ENCODE data around the gene ZNF217. TPM values are rescaled to one million over a fixed set of nuclear protein-coding genes. Genes with fewer than 3 reads are reported as not detected.

Gene ZNF217
- total RNA-seq, 1 experiment from 2014 or later: 45.6 TPM

GRCh38 chr20:53569606-53570307 is 23.9 kb downstream of the ZNF217 start:
- BruUV-seq (replicated peaks): no TSS peak
- H3K4me1 ChIP-seq (ENCODE audit: insufficient read depth, low read length): no peaks in the 10 kb centered on the region

GRCh38 chr20:53569005-53569404 is 24.6 kb downstream of the ZNF217 start:
- Histone ChIP-seq H3K27ac (ENCODE audit: low read length) (no peak overlapping the region), H2AFZ (ENCODE audit: low read length) (no peak overlapping the region), H3K4me1 (ENCODE audit: insufficient read depth, low read length) (no peaks in the 10 kb centered on the region), H3K9me2 (replicated peaks; ENCODE audit: low read length) (no peaks in the 10 kb centered on the region), H4K20me1 (ENCODE audit: low read length) (peaks cover 48% of the 10 kb centered on the region), H3K4me2 (ENCODE audit: low read length) (no peak overlapping the region), H3K4me3 (ENCODE audit: low read length) (no peak overlapping the region), H3K9ac (ENCODE audit: low read length) (no peak overlapping the region), H3F3A (ENCODE audit: low read length, unreplicated experiment) (no peaks in the 10 kb centered on the region), H3K36me3 (ENCODE audit: low read depth, low read length) (peaks cover 74% of the 10 kb centered on the region), H3K9me3 (ENCODE audit: low read length) (no peaks in the 10 kb centered on the region), H3K79me2 (ENCODE audit: low read length) (peaks cover 68% of the 10 kb centered on the region), H3K27me3 (ENCODE audit: low read length) (no peaks in the 10 kb centered on the region)
- no TSS peak for BruUV-seq (replicated peaks)
- CTCF ChIA-PET: no interaction called here
- intact Hi-C loops (cut with micrococcal nuclease): no loop called here
- TF ChIP-seq CTCF (conservative IDR thresholded peaks at IDR 0.05; ENCODE audit: low read depth, low read length) (no peak), EZH2 (IDR thresholded peaks at IDR 0.05; ENCODE audit: low read length, unreplicated experiment) (no peak), EZH2phosphoT487 (IDR thresholded peaks at IDR 0.05; ENCODE audit: borderline replicate concordance, low read length) (no peak)
- no peak for DNase-seq
- POLR2A ChIA-PET (ENCODE audit: unreplicated experiment): no interaction called here
- ATAC-seq: no peak

More at GRCh38 chr20:53569606-53570307, 23.9 kb downstream of the ZNF217 start:
- ChIA-PET CTCF (no interaction called here), POLR2A (ENCODE audit: unreplicated experiment) (no interaction called here)
- Histone ChIP-seq H4K20me1 (ENCODE audit: low read length) (peaks cover 53% of the 10 kb centered on the region), H3K36me3 (ENCODE audit: low read depth, low read length) (peaks cover 82% of the 10 kb centered on the region), H3K27ac (ENCODE audit: low read length) (no peak overlapping the region), H2AFZ (ENCODE audit: low read length) (no peak overlapping the region), H3F3A (ENCODE audit: low read length, unreplicated experiment) (no peaks in the 10 kb centered on the region), H3K4me3 (ENCODE audit: low read length) (no peak overlapping the region), H3K4me2 (ENCODE audit: low read length) (no peak overlapping the region), H3K27me3 (ENCODE audit: low read length) (no peaks in the 10 kb centered on the region), H3K79me2 (ENCODE audit: low read length) (peaks cover 75% of the 10 kb centered on the region), H3K9ac (ENCODE audit: low read length) (no peak overlapping the region), H3K9me3 (ENCODE audit: low read length) (no peaks in the 10 kb centered on the region), H3K9me2 (replicated peaks; ENCODE audit: low read length) (no peaks in the 10 kb centered on the region)
- DNase-seq: no peak
- ATAC-seq: no peak
- TF ChIP-seq CTCF (conservative IDR thresholded peaks at IDR 0.05; ENCODE audit: low read depth, low read length): no peak
- TF ChIP-seq EZH2phosphoT487 (IDR thresholded peaks at IDR 0.05; ENCODE audit: borderline replicate concordance, low read length): no peak
- TF ChIP-seq EZH2 (IDR thresholded peaks at IDR 0.05; ENCODE audit: low read length, unreplicated experiment): no peak
- intact Hi-C loops (cut with micrococcal nuclease): loop anchor here (10.0 kb wide), 1 partner anchor 635 kb away; the partner anchor contains the start of gene PFDN4

DNA sequence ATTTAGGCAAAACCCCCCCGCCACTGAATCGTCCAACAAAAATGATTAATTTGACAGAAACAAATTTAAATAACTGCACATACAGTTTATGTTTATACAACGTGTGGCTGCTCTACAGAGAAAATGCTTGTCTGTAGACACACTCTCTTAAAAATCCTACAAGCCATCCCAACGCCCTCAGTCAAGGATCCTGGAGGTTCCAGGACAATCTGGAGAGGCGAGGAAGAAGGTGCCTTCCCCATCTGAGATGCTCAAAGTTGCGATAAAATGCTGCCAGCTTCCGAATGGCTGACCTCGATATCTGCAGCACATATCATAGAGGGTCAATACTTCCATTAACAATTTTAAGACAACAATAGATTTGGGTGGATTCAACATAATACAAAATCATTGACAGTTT is 25.3 kb downstream of the ZNF217 start:
- no peak for TF ChIP-seq EZH2 (IDR thresholded peaks at IDR 0.05; ENCODE audit: low read length, unreplicated experiment)
- no peak for TF ChIP-seq CTCF (conservative IDR thresholded peaks at IDR 0.05; ENCODE audit: low read depth, low read length)
- TF ChIP-seq EZH2phosphoT487 (IDR thresholded peaks at IDR 0.05; ENCODE audit: borderline replicate concordance, low read length): no peak
- no peaks in the 10 kb centered on the region for H3F3A ChIP-seq (ENCODE audit: low read length, unreplicated experiment)
- no peaks in the 10 kb centered on the region for H3K9me3 ChIP-seq (ENCODE audit: low read length)
- DNase-seq (no peak), ATAC-seq (no peak)
- no peaks in the 10 kb centered on the region for H3K4me1 ChIP-seq (ENCODE audit: insufficient read depth, low read length)
- peaks cover 42% of the 10 kb centered on the region for H4K20me1 ChIP-seq (ENCODE audit: low read length)
- H3K27ac ChIP-seq (ENCODE audit: low read length): no peak overlapping the region
- CTCF ChIA-PET: no interaction called here
- peaks cover 61% of the 10 kb centered on the region for H3K79me2 ChIP-seq (ENCODE audit: low read length)
- no peak overlapping the region for H3K4me3 ChIP-seq (ENCODE audit: low read length)
- peaks cover 72% of the 10 kb centered on the region for H3K36me3 ChIP-seq (ENCODE audit: low read depth, low read length)
- no peaks in the 10 kb centered on the region for H3K27me3 ChIP-seq (ENCODE audit: low read length)
- no peak overlapping the region for H3K4me2 ChIP-seq (ENCODE audit: low read length)
- no peak overlapping the region for H3K9ac ChIP-seq (ENCODE audit: low read length)
- intact Hi-C loops (cut with micrococcal nuclease): no loop called here
- no peak overlapping the region for H2AFZ ChIP-seq (ENCODE audit: low read length)
- BruUV-seq (replicated peaks): TSS peak; percentile 4
- POLR2A ChIA-PET (ENCODE audit: unreplicated experiment): interaction anchor here (0.7 kb wide), 1 partner anchor 322 kb away, joined by 4 read pairs; no protein-coding TSS in a partner anchor
- no peaks in the 10 kb centered on the region for H3K9me2 ChIP-seq (replicated peaks; ENCODE audit: low read length)

Data from PC-3 (cell line).